SH-SY5Y (cell line): Measurements from ENCODE around the gene XYLB.

ENCODE experiments used
- GATA2 ChIP-seq: IDR thresholded peaks from 2 replicates; pipeline ENCODE4 v1.6.1; 2011; ENCODE audit warnings: mild to moderate bottlenecking, low read depth, low read length
- GATA3 ChIP-seq: IDR thresholded peaks from 2 replicates; pipeline ENCODE4 v1.6.1; 2011; ENCODE audit warnings: low read depth, mild to moderate bottlenecking, low read length, moderate library complexity

DNA sequence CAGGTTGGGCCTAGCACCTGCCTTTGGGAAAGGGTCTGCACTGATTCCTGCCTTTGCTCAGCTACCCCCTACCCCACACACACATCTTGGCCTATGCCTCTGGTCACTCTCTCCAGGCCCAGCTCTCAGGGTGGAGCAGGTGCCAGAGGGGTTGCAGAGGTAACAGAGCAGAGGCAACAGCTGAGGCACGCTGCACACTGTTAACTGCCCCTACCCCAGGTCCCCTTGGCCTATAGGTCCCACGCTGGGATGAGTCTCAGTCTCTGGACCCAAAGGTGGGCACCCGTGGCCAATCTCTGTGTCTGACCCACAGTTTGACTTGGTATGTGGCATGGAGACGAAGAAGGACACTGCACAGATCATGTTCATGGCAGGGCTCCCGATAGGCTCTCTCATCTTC, 39.6 kb upstream of the XYLB start:
- no peak for TF ChIP-seq GATA3
- no peak for TF ChIP-seq GATA2
